ENCODE measurements around the gene MAP2K5.

Gene MAP2K5

GRCh38 chr15:67843092-67843501 lies 300.6 kb downstream of the MAP2K5 start:
- no peak for DNase-seq (ENCODE audit: low read depth, low spot score)
- no peak overlapping the region for H3K4me3 ChIP-seq (ENCODE audit: low read depth, low read length)
- TF ChIP-seq, protein P1, sequence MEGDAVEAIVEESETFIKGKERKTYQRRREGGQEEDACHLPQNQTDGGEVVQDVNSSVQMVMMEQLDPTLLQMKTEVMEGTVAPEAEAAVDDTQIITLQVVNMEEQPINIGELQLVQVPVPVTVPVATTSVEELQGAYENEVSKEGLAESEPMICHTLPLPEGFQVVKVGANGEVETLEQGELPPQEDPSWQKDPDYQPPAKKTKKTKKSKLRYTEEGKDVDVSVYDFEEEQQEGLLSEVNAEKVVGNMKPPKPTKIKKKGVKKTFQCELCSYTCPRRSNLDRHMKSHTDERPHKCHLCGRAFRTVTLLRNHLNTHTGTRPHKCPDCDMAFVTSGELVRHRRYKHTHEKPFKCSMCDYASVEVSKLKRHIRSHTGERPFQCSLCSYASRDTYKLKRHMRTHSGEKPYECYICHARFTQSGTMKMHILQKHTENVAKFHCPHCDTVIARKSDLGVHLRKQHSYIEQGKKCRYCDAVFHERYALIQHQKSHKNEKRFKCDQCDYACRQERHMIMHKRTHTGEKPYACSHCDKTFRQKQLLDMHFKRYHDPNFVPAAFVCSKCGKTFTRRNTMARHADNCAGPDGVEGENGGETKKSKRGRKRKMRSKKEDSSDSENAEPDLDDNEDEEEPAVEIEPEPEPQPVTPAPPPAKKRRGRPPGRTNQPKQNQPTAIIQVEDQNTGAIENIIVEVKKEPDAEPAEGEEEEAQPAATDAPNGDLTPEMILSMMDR (IDR thresholded peaks at IDR 0.05; ENCODE audit: low read depth, low read length) = no peak
- in situ Hi-C loops (cut with HindIII; ENCODE audit: low sequenced_read_pairs) = no loop called here

- no peak overlapping the region for H3K4me3 ChIP-seq (ENCODE audit: low read depth, low read length)
- TF ChIP-seq, protein P1 (IDR thresholded peaks at IDR 0.05; ENCODE audit: low read depth, low read length) = no peak
- DNase-seq (ENCODE audit: low read depth, low spot score) = peak; percentile 29
- in situ Hi-C loops (cut with HindIII; ENCODE audit: low sequenced_read_pairs) = no loop called here
Observed at GRCh38 chr15:67843571-67844387, 301.3 kb downstream of the MAP2K5 start.

DNA sequence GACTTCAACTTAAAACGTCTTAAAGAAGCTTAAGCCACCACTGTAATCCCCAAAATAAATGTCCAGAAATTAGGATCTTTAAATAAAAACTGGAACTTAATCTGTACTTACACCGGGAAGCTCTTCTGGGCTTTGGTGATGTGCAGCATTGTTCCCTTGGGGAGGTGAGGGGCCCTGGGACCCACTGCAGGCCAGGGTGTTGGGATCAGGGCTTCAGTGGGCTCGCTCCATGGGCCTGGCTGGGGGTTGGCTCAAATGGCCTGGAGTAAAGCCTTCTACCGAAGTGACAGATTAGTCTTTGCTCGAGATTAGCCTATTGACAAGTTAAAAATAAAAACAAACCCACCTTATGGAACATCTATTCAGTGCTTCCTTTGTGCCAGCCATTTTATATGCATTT lies 303.5 kb downstream of the MAP2K5 start:
- in situ Hi-C loops (cut with HindIII; ENCODE audit: low sequenced_read_pairs) = no loop called here
- TF ChIP-seq, protein P1 (IDR thresholded peaks at IDR 0.05; ENCODE audit: low read depth, low read length) = no peak

DNA sequence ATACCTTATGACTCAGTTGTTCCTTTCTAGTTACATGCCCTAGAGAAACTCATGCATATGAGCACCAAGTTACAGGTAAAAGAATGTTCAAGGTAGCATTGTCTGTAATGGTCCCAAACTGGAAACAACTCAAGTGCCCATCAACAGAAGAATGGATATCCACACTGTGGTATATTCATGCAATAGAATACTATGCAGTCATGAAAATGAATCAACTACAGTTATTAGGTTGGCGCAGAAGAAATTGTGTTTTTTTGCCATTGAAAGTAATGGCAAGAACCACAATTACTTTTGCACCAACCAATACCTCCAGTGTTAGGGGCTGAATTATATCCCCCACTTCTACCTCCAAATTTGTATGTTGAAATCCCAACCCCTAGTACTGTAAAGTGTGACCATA lies 307.0 kb downstream of the MAP2K5 start:
- no peak overlapping the region for H3K4me3 ChIP-seq (ENCODE audit: low read depth, low read length)
- in situ Hi-C loops (cut with HindIII; ENCODE audit: low sequenced_read_pairs) = no loop called here
- no peak for DNase-seq (ENCODE audit: low read depth, low spot score)
- TF ChIP-seq, protein P1 (IDR thresholded peaks at IDR 0.05; ENCODE audit: low read depth, low read length) = no peak

More for the DNA sequence above, 303.5 kb downstream of the MAP2K5 start:
- no peak overlapping the region for H3K4me3 ChIP-seq (ENCODE audit: low read depth, low read length)
- no peak for DNase-seq (ENCODE audit: low read depth, low spot score)

DNA sequence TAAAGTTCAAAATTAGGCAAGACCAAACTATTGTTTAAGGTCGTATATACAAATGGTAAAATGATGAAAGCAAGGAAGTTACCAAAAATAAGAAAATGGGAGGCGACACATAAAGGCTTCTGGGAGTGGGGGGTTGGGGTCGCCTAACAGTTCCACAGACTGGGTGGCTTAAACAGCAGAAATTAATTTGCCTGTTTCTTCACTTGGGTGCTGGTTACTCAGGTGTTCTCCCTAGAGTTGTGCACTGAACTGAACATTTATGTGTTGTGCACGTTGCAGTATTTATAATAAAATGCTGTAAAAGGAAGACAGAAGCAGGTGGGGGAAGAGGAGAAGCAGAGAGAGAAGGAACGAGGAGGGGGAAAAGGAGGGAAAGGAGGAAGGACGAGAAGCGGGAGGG lies 307.8 kb downstream of the MAP2K5 start:
- in situ Hi-C loops (cut with HindIII; ENCODE audit: low sequenced_read_pairs) = no loop called here
- H3K4me3 ChIP-seq (ENCODE audit: low read depth, low read length) = no peak overlapping the region
- no peak for DNase-seq (ENCODE audit: low read depth, low spot score)
- TF ChIP-seq, protein P1 (IDR thresholded peaks at IDR 0.05; ENCODE audit: low read depth, low read length) = no peak

DNA sequence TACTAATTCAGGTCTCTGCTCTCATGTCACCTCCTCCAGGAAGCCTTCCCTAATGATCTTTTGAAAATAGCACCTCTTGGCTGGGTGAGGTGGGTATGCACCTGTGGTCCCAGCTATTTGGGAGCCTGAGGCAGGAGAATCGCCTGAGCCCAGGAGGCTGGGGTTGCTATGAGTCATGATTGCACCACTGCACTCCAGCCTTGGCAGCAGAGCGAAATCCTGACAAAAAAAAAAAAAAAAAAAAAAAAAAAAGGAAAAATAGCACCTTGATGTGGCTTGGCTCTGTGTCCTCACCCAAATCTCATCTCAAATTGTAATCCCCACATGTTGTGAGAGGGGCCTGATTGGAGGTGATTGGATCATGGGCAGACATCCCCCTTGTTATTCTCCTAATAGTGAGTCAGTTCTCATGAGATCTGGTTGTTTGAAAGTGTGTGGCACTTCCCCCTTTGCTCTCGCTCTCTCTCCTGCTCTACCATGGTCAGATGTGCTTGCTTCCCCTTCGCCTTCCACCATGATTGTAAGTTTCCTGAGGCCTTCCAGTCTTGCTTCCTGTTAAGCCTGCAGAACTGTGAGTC lies 308.6 kb downstream of the MAP2K5 start:
- TF ChIP-seq, protein P1 (IDR thresholded peaks at IDR 0.05; ENCODE audit: low read depth, low read length) = no peak
- H3K4me3 ChIP-seq (ENCODE audit: low read depth, low read length) = no peak overlapping the region
- no peak for DNase-seq (ENCODE audit: low read depth, low spot score)
- in situ Hi-C loops (cut with HindIII; ENCODE audit: low sequenced_read_pairs) = no loop called here
